MG63 (cell line): ENCODE results near the gene ZBTB38. TPM values are rescaled to one million over a fixed set of nuclear protein-coding genes. Genes with fewer than 3 reads are reported as not detected.

ENCODE experiments used
- DNase-seq: peaks from one replicate; pipeline ENCODE4 v3.0.0-alpha.2; 2020
- H3K27me3 ChIP-seq: fragments of 250-450 bp; sonication (Bioruptor Pico); 2 replicates; pipeline ENCODE4 v1.5.1; 2020; ENCODE audit warnings: mild to moderate bottlenecking, moderate library complexity
- H3K36me3 ChIP-seq: fragments of 250-450 bp; sonication (Bioruptor Pico); 2 replicates; pipeline ENCODE4 v1.5.1; 2020; ENCODE audit warnings: mild to moderate bottlenecking, moderate library complexity
- H3K4me3 ChIP-seq: fragments of 250-450 bp; sonication (Bioruptor Pico); 2 replicates; pipeline ENCODE4 v1.5.1; 2020; ENCODE audit warnings: mild to moderate bottlenecking, moderate library complexity
- H3K9me3 ChIP-seq: fragments of 250-450 bp; sonication (Bioruptor Pico); 2 replicates; pipeline ENCODE4 v1.5.1; 2020; ENCODE audit warnings: mild to moderate bottlenecking, moderate library complexity
- total RNA-seq: library from RNA; depleted of rRNA; stranded (reverse); fragments of >200 nt; shearing (Covaris generic); gene quantifications from 2 replicates; pipeline ENCODE4 v1.2.3, GENCODE V29; 2014; ENCODE audit warnings: low replicate concordance

ZBTB38 gene
- total RNA-seq, 1 experiment from 2014 or later: 15.8 TPM

DNA sequence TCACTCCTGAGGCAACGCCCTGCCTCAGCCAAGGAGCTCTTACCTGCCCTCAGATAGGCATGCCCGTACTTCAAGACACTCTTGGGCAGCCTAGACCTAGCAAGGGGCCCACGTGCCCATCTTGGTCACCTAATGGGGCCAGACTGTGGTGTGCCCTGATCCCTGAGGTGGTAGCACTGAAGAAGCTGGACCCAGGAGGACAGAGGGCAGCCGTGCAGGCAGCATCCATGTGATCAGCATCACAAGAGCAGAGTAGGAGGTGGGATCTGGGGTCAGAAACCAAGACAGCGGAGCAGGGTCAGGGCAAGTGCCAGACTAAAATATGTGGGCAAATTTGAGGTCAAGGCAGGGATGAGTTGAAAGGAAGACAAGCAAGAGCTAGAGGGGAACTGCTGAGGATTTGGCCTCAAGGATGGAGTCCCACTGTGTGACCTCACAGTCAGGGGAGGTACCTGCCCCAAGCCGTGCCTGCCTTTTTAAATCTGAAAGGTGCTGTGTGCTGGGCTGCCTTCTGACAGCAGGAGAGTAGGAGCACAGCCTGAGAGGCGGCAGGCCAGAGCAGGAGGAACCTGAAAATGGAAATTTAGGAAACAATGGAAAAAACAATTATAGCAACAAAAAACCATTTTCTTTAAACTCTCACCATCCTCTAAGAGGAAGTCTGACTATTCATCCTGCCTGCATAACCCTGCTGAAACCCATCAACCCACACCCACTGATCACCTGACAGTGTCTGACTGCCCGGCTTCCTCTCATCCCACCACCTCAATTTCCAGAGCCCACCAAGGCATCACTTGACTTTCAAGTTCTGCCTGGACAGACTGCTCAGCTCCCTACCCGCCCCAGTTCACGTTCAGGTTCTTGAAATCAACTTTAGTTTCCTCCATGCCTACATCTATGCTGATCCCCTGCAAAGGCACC, 7.3 kb downstream of the ZBTB38 start:
- no peak overlapping the region for H3K4me3 ChIP-seq
- H3K36me3 ChIP-seq: peaks cover 1% of the 10 kb centered on the region; the same call in 1 of the 2 replicates
- no peak for DNase-seq
- H3K9me3 ChIP-seq: no peaks in the 10 kb centered on the region
- H3K27me3 ChIP-seq: no peaks in the 10 kb centered on the region

DNA sequence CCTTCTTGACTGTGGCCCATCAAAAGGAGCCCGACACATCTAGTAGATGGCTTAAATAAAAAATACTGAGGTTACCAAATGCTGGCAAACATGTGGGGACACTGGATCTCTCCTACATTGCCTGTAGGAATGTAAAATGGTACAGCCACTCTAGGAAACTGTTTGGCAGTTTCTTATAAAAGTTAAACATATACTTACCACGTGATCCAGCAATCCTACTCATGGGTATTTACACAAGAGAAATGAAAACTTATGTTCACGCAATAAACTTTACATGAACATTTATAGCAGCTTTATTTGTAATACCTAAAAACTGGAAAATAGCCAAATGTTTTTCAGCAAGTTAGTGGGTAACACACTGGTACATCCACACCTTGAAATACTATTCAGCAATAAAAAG, 9.1 kb downstream of the ZBTB38 start:
- Histone ChIP-seq H3K9me3 (no peaks in the 10 kb centered on the region), H3K4me3 (no peak overlapping the region), H3K27me3 (no peaks in the 10 kb centered on the region), H3K36me3 (0 out of 2 replicates have a peak, but pooled peaks cover 5% of the 10 kb centered on the region)
- DNase-seq: no peak

DNA sequence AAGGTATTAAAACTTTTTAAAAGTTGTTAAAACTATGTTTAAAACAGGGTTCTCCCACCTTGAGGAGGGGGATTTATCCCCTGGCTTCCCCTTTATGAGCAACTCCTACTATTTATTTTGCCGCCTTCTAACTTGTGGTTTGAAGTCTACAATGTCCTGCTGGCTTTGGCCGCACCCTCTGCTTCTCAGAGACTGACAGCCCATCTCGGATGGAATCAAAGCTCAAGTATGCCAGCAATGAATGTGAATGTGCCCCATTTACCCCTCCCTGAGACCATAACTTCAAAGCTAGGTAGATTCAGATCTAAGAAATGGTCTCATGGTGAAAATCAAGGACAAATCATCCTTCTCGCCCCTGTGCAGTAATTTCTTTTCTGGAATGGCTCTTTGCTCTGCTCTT, 10.3 kb downstream of the ZBTB38 start:
- no peak for DNase-seq
- Histone ChIP-seq H3K27me3 (no peaks in the 10 kb centered on the region), H3K4me3 (no peak overlapping the region), H3K9me3 (no peaks in the 10 kb centered on the region), H3K36me3 (peaks cover 7% of the 10 kb centered on the region; the same call in 1 of the 2 replicates)

DNA sequence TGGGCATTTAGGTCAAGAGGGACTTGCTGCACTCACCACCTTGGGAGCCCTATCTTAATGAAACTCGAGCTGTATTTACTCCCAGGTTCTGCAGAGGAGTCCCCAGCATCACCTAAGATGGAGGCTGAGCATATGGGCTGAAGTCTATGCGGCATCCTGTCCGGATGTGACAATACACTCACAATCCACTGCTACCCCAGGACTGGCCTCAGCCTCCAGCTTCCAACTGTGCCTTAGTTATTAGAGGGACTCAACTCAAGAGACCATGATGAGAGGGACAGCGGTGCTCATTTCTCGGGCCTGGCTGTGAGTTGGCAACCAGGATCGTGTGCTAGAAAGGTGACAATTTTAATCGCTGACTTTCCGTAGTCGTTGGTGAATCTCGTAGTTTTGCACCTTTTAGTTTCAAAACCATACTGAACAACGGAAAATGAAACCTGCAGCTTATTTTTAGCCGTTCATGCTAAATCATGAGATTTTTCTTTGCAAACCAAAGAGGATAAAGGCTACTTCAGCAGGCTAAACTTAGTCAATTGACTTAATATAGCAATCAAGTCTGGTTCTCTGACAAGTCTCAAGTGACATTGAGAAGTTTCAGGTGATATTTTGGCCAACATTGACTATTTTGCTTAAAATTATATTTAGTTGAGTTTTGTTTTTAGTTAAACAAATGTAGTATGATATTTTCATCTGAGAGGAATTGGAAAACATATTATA, 11.1 kb downstream of the ZBTB38 start:
- H3K36me3 ChIP-seq: peaks cover 7% of the 10 kb centered on the region
- no peaks in the 10 kb centered on the region for H3K27me3 ChIP-seq

DNA sequence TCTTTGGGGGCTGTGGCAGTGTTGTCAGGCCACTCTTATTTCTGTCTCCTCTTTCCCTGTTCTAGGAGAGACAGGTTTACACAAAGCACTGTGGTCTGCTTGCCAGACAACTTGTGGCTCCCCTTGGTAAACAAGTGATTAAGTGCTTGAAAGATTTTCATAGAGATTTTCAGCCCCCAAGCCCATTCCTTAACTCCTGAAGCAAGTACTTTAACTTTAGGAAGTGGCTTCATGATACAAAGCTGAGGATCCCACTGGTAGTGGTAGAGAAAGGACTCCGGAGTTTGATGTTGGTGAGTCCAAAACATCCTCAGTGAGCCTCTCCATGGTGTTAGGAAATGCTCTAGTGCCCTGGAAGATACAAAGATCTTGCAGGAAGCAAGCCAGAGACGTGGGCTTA, 12.0 kb downstream of the ZBTB38 start:
- H3K9me3 ChIP-seq: no peaks in the 10 kb centered on the region
- no peaks in the 10 kb centered on the region for H3K27me3 ChIP-seq
- peaks cover 9% of the 10 kb centered on the region for H3K36me3 ChIP-seq
- no peak for DNase-seq
- no peak overlapping the region for H3K4me3 ChIP-seq

More for the DNA sequence above, 11.1 kb downstream of the ZBTB38 start:
- H3K9me3 ChIP-seq: no peaks in the 10 kb centered on the region
- DNase-seq: no peak
- no peak overlapping the region for H3K4me3 ChIP-seq

DNA sequence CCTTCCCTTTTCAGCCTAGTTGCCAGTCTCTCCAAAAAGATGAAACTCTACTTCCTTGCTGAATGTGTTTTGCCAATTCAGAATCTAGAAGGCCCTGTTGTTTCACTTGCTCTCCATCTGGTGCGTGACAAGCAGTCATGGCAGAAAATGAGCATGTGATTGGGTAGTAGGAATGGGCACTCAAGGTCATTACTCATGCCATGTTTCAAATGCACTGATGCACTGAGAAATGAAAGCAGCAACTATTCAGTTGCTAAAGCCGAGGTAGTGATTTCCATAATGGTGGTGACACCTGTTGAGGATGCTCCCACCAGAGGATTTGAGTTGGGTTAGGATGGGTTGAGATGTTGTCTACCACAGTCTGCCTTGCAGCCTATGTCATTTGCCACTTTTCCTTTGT, 12.7 kb downstream of the ZBTB38 start:
- no peaks in the 10 kb centered on the region for H3K9me3 ChIP-seq
- DNase-seq: no peak
- H3K4me3 ChIP-seq: no peak overlapping the region
- H3K36me3 ChIP-seq: peaks cover 9% of the 10 kb centered on the region
- no peaks in the 10 kb centered on the region for H3K27me3 ChIP-seq

DNA sequence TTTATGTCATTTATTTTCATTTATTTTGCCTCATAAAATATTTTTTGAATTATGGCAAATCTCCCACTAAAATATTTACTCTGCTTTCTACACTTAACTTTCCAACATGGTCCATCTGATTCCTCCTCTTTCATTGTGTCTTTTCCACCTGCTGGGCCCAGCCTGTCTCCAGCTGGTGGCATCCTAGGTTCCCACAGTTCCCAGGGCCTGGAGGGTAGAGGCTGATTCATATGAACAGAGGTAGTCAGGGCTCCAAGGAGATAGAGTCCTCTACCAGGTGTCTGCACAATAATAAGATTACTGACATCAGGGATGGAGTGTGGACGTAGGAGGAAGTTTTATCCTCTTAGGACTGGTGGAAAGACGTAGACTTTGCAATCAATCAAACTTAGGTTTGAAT, 14.3 kb downstream of the ZBTB38 start:
- no peak for DNase-seq
- no peak overlapping the region for H3K4me3 ChIP-seq
- peaks cover 9% of the 10 kb centered on the region for H3K36me3 ChIP-seq
- H3K27me3 ChIP-seq: no peaks in the 10 kb centered on the region
- no peaks in the 10 kb centered on the region for H3K9me3 ChIP-seq

DNA sequence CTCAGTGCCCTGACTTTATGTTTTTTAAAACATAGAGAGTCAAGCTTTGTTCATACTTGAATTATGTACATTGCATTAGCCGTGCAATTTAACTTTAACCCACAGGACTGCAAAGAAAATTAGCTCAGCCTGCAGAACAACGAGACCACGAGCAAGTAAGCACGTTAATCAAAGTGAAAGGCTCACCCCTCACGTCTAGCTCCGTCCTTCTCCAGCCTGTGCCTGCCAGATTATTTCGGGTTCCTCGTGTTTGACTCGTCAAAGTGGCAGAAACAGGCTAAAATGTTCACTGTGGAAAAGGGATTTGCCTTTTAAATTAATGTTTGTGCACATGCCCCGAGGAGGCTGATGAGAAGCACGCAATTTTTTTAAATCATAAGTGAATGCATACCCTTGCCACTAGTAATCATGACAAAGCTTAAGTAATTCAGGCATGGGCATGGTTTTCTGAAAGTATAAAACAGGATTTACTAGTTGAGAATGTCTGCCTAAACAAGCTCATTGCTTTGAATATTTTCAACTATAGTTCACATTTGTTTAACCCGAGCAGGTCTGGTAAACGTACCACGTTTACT, 15.3 kb downstream of the ZBTB38 start:
- DNase-seq: peak; percentile 23
- Histone ChIP-seq H3K27me3 (no peaks in the 10 kb centered on the region), H3K4me3 (peak overlapping the region; percentile 27), H3K9me3 (no peaks in the 10 kb centered on the region), H3K36me3 (peaks cover 9% of the 10 kb centered on the region)

DNA sequence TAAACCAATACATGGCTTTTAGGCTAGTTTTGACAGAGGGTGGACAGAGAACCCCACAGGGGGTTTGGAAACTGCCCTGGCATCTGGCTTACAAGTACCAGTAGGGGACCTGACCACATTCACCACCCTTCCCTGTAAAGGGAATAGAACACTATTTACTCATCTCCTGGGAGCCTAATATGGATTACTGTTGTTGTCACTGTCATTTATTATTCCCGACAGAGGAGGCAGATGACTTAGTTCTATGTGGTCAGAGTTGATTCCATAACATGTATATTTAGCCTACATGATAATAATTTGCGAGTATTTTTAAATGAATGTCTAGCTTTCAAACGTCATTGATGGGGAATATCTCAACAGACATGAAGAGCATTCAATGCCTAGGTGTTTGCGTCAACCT, 15.9 kb downstream of the ZBTB38 start:
- peak; percentile 57 for DNase-seq
- no peaks in the 10 kb centered on the region for H3K9me3 ChIP-seq
- H3K36me3 ChIP-seq: peaks cover 9% of the 10 kb centered on the region
- H3K4me3 ChIP-seq: peak overlapping the region; percentile 27
- H3K27me3 ChIP-seq: no peaks in the 10 kb centered on the region

DNA sequence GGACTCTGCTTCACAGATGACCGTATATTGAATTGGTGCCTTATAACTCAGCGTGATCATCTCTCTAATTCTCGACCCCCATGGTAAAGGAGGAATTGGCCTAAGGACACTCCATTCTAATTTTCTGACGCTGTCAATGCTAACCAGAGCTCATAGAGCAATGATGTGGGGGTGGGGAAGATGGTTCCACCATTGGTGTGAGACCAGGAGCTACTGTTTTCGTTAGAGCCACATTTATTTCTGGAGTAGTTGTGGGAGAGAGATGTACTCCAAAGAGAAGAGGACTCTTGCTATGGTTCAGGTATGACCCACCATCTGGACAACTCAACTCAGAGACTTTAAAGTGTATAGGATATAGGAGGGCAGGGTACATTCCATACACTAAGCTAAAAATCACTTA, 16.3 kb downstream of the ZBTB38 start:
- no peak overlapping the region for H3K4me3 ChIP-seq

DNA sequence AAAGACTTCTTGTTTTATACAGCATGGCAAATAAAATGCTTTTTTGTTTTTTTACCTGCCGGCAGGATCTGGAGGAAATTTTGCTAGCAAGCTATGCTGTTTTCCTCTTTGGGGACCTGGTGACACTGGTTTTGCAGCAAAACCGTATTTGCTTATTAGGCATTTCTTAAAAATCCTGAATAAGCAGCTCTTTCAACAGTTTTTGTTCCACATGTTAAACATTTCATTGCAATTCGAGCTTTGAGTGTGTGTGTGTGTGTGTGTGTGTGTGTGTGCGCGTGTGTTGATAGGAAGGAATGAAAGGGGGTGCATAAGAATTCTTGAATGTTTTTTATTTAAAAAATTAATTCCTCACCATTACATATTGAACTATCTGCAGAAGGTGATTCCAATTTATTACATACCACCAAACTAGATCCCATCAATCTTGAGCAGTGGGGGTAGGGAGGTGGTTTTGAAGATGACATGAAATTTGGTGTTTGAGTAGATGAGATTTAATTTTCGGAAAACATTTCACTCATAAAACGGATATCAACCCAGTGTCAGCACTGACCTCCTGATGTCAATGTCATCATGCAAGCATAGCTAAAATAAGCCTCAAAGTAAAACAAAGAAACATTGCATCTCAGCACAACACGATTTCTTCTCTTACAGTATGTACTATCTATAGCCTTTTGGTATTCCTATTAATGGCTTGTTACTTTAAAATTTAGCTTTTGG, 17.3 kb downstream of the ZBTB38 start:
- H3K27me3 ChIP-seq: no peaks in the 10 kb centered on the region
- H3K9me3 ChIP-seq: no peaks in the 10 kb centered on the region
- DNase-seq: no peak
- H3K36me3 ChIP-seq: peaks cover 9% of the 10 kb centered on the region
- peak overlapping the region; percentile 14 for H3K4me3 ChIP-seq

More for the DNA sequence above, 16.3 kb downstream of the ZBTB38 start:
- Histone ChIP-seq H3K9me3 (no peaks in the 10 kb centered on the region), H3K36me3 (peaks cover 9% of the 10 kb centered on the region), H3K27me3 (no peaks in the 10 kb centered on the region)
- DNase-seq: no peak

DNA sequence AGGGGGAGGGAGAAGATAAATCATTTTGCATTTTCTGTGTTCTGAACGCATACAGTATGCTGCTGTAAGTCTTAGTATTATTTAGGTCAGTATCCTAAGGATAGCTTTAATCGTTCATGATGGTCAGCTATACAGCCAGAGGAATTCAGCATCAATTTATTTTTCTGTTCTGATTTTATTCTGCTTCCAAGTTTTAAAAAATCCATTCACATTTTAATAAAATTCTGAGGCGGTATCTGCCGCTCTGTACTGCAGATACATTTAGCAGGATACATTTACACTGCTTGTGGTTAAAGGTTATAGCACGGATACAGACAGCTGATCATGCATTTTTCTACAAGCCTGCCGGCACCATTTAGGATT, 17.8 kb downstream of the ZBTB38 start:
- no peaks in the 10 kb centered on the region for H3K9me3 ChIP-seq
- no peak for DNase-seq
- H3K36me3 ChIP-seq: peaks cover 7% of the 10 kb centered on the region
- peak overlapping the region; percentile 14 for H3K4me3 ChIP-seq
- no peaks in the 10 kb centered on the region for H3K27me3 ChIP-seq

DNA sequence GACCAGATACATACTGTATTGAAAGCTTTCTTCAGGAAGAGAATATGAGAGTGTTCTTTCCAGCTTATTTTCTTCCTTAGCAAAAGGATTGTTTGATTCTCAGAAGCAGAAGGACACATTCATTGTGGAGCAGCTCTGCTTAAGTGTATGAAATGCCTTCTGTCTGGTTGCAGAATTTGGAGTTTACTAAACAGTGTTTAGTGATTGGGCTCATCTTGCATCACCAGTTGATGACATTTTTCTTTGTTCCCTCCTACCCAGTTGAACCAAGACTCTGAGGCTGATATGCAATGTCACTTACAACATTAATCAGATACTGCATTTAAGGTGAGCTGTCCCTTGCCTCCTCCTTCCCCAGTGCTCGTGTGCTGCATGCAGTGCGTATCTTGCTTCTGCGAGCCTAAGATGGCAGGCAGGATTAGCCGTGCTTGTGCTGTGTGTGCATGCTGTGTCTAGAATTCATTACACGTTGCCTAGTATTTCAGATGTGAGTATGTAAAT, 18.4 kb downstream of the ZBTB38 start:
- peak overlapping the region; percentile 14 for H3K4me3 ChIP-seq
- H3K9me3 ChIP-seq: no peaks in the 10 kb centered on the region
- H3K27me3 ChIP-seq: no peaks in the 10 kb centered on the region
- DNase-seq: no peak
- peaks cover 4% of the 10 kb centered on the region for H3K36me3 ChIP-seq

DNA sequence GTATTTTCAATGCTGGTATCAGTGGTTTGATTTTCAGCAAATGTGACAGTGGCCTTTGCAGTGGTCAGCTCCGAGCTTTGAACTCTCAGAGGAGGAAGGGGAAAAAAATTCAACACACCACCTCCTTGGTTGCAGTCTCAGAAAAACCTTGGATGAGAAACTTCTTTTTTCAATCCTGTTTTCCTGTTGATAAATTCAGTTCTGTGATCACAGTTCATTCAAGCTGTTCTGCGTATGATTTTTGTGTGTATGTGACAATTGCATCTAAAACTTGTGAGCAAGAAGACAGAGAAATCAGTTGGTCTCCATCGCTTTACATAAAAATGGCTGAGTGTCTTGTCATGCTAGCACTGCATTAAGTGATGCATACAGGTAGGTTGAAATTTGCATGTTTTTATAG, 19.2 kb downstream of the ZBTB38 start:
- no peak overlapping the region for H3K4me3 ChIP-seq
- no peaks in the 10 kb centered on the region for H3K27me3 ChIP-seq
- H3K36me3 ChIP-seq: peaks cover 4% of the 10 kb centered on the region
- H3K9me3 ChIP-seq: no peaks in the 10 kb centered on the region
- no peak for DNase-seq

DNA sequence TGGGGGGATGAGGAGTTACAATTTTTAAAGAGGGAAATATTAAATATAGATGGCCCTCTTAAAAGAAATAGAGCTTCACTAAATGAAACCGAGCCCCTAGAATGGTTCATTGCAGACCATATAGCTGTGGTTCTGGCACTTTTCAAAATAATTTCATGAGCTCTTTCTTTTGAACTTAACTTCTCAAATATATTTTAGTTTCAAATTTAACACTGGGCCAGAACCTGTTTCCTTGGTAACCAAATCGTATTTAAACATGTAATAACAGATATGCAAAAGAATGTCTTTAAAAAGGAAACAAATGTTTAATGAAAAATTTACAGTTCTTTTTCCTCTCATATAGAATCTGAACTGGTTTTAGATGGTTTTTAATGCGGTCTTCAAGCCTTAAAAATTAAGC, 20.1 kb downstream of the ZBTB38 start:
- Histone ChIP-seq H3K4me3 (peak overlapping the region; percentile 14), H3K36me3 (peaks cover 2% of the 10 kb centered on the region; the same call in 1 of the 2 replicates), H3K27me3 (no peaks in the 10 kb centered on the region), H3K9me3 (no peaks in the 10 kb centered on the region)
- no peak for DNase-seq

DNA sequence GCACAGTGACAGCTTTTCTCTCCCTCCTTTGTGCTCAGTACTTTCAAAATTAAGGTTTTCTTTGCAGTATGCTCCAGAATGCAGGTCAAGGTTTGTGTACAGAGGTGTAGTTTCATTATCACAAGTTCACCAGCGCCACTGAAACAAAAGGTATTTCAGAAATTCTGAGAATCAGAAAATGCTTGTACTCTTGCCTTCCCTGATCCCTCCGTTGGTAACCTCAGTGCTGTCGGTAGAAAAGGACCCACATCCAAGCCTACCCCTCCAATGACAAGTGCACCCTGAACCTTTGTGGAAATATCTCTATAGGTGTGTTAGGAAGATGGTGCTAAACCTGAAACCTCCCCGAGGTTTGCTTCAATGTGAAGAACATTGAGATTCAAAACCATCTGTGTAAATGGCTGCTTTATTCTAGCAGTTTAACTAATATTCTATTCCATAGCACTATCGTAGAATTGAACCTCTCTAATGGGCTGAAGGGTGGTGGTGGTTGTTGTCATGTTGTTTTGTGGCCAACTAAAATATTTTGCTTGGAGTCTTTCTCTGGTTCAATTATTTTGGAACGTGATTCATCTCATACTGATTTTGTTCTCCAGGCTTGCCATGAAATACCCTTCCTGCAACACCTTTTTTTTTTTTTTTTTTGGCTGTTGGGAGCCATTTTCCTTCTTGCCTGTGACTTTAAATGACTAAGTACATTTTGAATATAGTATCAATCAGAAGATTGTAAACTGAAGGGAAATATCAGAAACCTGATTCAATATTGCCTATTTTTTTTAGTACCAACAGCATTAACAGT, 20.7 kb downstream of the ZBTB38 start:
- Histone ChIP-seq H3K27me3 (no peaks in the 10 kb centered on the region), H3K36me3 (peaks cover 2% of the 10 kb centered on the region; the same call in 1 of the 2 replicates), H3K9me3 (no peaks in the 10 kb centered on the region), H3K4me3 (peak overlapping the region; percentile 14)
- DNase-seq: no peak
